ENCODE measurements around the gene GZMM. TPM values are rescaled to one million over a fixed set of nuclear protein-coding genes. Genes with fewer than 3 reads are reported as not detected.

Gene GZMM
- total RNA-seq, 1 donor from 2014 or later, result not detected

DNA sequence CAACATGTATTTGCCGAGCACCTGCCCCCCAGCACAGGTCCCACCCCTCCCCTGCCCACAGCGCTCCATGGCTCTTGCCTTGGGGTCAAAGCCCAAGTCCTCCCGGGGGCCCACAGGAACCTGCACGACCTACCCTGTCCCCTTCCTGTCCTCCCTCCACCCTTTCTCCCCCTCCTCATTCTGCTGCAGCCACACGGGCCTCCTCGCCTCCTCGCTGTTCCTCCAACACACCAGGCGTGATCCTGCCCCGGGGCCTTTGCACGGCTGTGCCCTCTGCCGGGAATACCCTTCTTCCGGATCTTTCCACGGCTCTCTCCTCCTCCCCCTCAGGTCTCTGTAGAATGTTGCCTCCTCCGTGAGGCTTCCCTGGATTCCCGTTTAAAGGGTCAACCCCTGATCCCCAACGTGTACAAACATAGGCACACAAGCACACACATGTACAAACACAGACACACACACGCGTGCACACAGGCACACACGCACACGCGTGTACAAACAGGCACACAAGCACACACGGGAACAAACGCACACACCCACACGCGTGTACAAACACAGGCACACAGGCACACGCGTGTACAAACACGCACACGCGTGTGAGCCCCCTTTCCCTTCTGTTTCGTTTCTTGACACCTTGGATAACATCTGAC lies 44.8 kb upstream of the GZMM start:
- no peak overlapping the region for H3K4me3 Mint-ChIP-seq (ENCODE audit: unreplicated experiment)
- no peak for DNase-seq (ENCODE audit: extremely low spot score, unreplicated experiment)
- H3K27me3 Mint-ChIP-seq (ENCODE audit: unreplicated experiment), result peaks cover 16% of the 10 kb centered on the region
- H3K4me1 Mint-ChIP-seq (ENCODE audit: unreplicated experiment), result no peaks in the 10 kb centered on the region
- H3K36me3 Mint-ChIP-seq (ENCODE audit: unreplicated experiment), result no peaks in the 10 kb centered on the region
- no peak overlapping the region for H3K27ac Mint-ChIP-seq (ENCODE audit: unreplicated experiment)
- TF ChIP-seq, protein P1, sequence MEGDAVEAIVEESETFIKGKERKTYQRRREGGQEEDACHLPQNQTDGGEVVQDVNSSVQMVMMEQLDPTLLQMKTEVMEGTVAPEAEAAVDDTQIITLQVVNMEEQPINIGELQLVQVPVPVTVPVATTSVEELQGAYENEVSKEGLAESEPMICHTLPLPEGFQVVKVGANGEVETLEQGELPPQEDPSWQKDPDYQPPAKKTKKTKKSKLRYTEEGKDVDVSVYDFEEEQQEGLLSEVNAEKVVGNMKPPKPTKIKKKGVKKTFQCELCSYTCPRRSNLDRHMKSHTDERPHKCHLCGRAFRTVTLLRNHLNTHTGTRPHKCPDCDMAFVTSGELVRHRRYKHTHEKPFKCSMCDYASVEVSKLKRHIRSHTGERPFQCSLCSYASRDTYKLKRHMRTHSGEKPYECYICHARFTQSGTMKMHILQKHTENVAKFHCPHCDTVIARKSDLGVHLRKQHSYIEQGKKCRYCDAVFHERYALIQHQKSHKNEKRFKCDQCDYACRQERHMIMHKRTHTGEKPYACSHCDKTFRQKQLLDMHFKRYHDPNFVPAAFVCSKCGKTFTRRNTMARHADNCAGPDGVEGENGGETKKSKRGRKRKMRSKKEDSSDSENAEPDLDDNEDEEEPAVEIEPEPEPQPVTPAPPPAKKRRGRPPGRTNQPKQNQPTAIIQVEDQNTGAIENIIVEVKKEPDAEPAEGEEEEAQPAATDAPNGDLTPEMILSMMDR (IDR thresholded peaks at IDR 0.05), result no peak
- H3K9me3 Mint-ChIP-seq (ENCODE audit: unreplicated experiment), result no peaks in the 10 kb centered on the region

DNA sequence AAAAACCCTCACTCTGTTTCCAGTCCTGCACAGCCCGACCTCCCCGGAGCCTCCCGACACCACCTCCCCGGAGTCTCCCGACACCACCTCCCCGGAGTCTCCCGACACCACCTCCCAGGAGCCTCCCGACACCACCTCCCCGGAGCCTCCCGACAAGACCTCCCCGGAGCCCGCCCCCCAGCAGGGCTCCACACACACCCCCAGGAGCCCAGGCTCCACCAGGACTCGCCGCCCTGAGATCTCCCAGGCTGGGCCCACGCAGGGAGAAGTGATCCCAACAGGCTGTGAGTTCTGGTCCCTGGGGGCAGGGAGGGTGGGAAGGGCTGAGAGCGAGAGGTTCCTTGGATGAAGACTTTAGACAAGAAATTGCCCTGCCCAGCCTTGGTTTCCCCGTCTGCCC lies 42.2 kb upstream of the GZMM start:
- H3K27me3 Mint-ChIP-seq (ENCODE audit: unreplicated experiment), result peaks cover 13% of the 10 kb centered on the region
- H3K4me3 Mint-ChIP-seq (ENCODE audit: unreplicated experiment), result no peak overlapping the region
- H3K36me3 Mint-ChIP-seq (ENCODE audit: unreplicated experiment), result no peaks in the 10 kb centered on the region
- H3K9me3 Mint-ChIP-seq (ENCODE audit: unreplicated experiment), result no peaks in the 10 kb centered on the region
- H3K27ac Mint-ChIP-seq (ENCODE audit: unreplicated experiment), result no peak overlapping the region
- no peak for DNase-seq (ENCODE audit: extremely low spot score, unreplicated experiment)
- peaks cover 6% of the 10 kb centered on the region for H3K4me1 Mint-ChIP-seq (ENCODE audit: unreplicated experiment)
- TF ChIP-seq, protein P1 (IDR thresholded peaks at IDR 0.05), result no peak

DNA sequence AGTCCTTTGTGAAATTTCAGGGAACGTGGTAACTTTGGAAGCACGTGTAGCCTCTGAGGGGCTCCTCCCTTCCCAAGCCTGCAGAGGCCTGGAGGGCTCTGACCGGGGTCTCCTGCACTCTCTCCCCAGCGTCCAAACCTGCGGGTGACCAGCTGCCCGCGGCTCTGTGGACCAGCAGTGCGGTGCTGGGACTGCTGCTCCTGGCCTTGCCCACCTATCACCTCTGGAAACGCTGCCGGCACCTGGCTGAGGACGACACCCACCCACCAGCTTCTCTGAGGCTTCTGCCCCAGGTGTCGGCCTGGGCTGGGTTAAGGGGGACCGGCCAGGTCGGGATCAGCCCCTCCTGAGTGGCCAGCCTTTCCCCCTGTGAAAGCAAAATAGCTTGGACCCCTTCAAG lies 39.2 kb upstream of the GZMM start:
- Mint-ChIP-seq H3K4me1 (ENCODE audit: unreplicated experiment) (peaks cover 19% of the 10 kb centered on the region), H3K27ac (ENCODE audit: unreplicated experiment) (no peak overlapping the region), H3K36me3 (ENCODE audit: unreplicated experiment) (peaks cover 4% of the 10 kb centered on the region), H3K4me3 (ENCODE audit: unreplicated experiment) (no peak overlapping the region), H3K27me3 (ENCODE audit: unreplicated experiment) (peaks cover under 1% of the 10 kb centered on the region), H3K9me3 (ENCODE audit: unreplicated experiment) (no peaks in the 10 kb centered on the region)
- TF ChIP-seq, protein P1 (IDR thresholded peaks at IDR 0.05), result no peak
- DNase-seq (ENCODE audit: extremely low spot score, unreplicated experiment), result no peak

DNA sequence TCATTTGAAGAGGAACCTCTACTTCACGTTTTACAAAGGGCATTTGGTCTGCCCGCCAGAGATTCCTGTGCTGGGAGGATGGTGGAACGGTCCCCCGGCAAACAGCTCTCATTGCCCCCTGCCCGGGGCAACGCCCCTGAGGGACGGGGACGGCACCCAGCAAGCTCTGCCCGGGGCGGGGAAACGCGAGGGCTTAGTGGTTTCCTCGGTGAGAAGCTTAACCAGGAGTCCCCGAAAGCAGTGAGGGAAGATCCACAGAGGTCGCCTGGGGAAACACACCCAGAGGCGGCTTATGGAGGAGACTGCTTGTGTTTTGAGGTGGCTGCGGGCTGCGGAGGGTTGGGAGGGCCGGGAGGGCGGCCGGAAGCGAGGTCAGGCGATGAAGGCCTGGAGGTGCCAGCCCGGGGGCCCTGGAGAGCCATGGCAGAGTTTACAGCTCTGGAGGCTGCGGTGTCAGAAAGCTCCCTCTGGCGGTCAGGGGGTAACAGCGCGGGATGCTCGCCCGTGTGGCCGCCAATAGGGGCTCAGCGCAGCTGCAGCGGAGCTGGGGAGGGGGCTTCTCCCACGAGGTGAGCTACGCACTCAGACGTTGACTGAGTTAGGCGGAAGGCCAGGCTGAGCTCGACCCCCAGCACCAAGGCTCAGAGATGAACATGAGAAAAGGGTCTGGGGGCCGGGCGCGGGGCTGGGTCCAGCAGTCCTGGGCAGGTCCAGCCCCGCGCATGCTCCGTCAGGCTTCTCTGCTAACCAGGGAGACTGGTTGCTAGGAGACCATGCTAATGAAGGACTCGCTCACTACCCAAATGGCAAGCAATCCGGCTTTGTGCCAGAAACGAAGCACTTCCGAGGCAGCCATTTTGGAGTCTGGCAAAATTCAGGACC lies 37.2 kb upstream of the GZMM start:
- H3K27me3 Mint-ChIP-seq (ENCODE audit: unreplicated experiment), result no peaks in the 10 kb centered on the region
- peaks cover 29% of the 10 kb centered on the region for H3K4me1 Mint-ChIP-seq (ENCODE audit: unreplicated experiment)
- TF ChIP-seq, protein P1 (IDR thresholded peaks at IDR 0.05), result peak; percentile 99
- peaks cover 4% of the 10 kb centered on the region for H3K36me3 Mint-ChIP-seq (ENCODE audit: unreplicated experiment)
- DNase-seq (ENCODE audit: extremely low spot score, unreplicated experiment), result peak; percentile 96
- peak overlapping the region; percentile 84 for H3K4me3 Mint-ChIP-seq (ENCODE audit: unreplicated experiment)
- H3K9me3 Mint-ChIP-seq (ENCODE audit: unreplicated experiment), result no peaks in the 10 kb centered on the region
- H3K27ac Mint-ChIP-seq (ENCODE audit: unreplicated experiment), result peak overlapping the region; percentile 96
